ENCODE measurements around the gene SECISBP2.
"Not testable (repeated sequence)": the region's sequence is repeated elsewhere in the genome, so short reads cannot be mapped to it uniquely, and the experiment has no call there.

Gene SECISBP2

GRCh38 chr9:89318123-89319014 lies at the start of gene SECISBP2:
Gene SECISBP2 (plus strand): TSS chr9:89318500. CDS start chr9:89318577, 77 bp downstream.
- peak; percentile 93 for DNase-seq (ENCODE audit: low spot score)

- DNase-seq (ENCODE audit: low spot score) = no peak
Measured at GRCh38 chr9:89273528-89274279, 44.6 kb upstream of the SECISBP2 start.

- no peak for DNase-seq (ENCODE audit: low spot score)
Measured at GRCh38 chr9:89274838-89275237, 43.5 kb upstream of the SECISBP2 start.

GRCh38 chr9:89276040-89276439 lies 42.3 kb upstream of the SECISBP2 start:
- not testable (repeated sequence) for DNase-seq (ENCODE audit: low spot score)

- DNase-seq (ENCODE audit: low spot score) = no peak
Measured at GRCh38 chr9:89277043-89277442, 41.3 kb upstream of the SECISBP2 start.

- no peak for DNase-seq (ENCODE audit: low spot score)
Measured at GRCh38 chr9:89277454-89277853, 40.8 kb upstream of the SECISBP2 start.

- no peak for DNase-seq (ENCODE audit: low spot score)
Measured at GRCh38 chr9:89278551-89278950, 39.7 kb upstream of the SECISBP2 start.

- DNase-seq (ENCODE audit: low spot score) = peak; percentile 40
Measured at GRCh38 chr9:89278997-89279739, 39.1 kb upstream of the SECISBP2 start.

GRCh38 chr9:89281106-89281505 lies 37.2 kb upstream of the SECISBP2 start:
- no peak for DNase-seq (ENCODE audit: low spot score)

GRCh38 chr9:89282248-89282968 lies 35.9 kb upstream of the SECISBP2 start:
- not testable (repeated sequence) for DNase-seq (ENCODE audit: low spot score)

- DNase-seq (ENCODE audit: low spot score) = no peak
Measured at GRCh38 chr9:89284076-89284475, 34.2 kb upstream of the SECISBP2 start.

GRCh38 chr9:89291741-89292140 lies 26.6 kb upstream of the SECISBP2 start:
- no peak for DNase-seq (ENCODE audit: low spot score)

- DNase-seq (ENCODE audit: low spot score) = no peak
Measured at GRCh38 chr9:89293014-89293413, 25.3 kb upstream of the SECISBP2 start.

GRCh38 chr9:89295400-89295799 lies 22.9 kb upstream of the SECISBP2 start:
- DNase-seq (ENCODE audit: low spot score) = no peak

GRCh38 chr9:89301996-89302395 lies 16.3 kb upstream of the SECISBP2 start:
- not testable (repeated sequence) for DNase-seq (ENCODE audit: low spot score)

- DNase-seq (ENCODE audit: low spot score) = no peak
Measured at GRCh38 chr9:89304020-89304833, 14.1 kb upstream of the SECISBP2 start.

GRCh38 chr9:89304834-89305188 lies 13.5 kb upstream of the SECISBP2 start:
- DNase-seq (ENCODE audit: low spot score) = no peak

GRCh38 chr9:89305868-89306267 lies 12.4 kb upstream of the SECISBP2 start:
- DNase-seq (ENCODE audit: low spot score) = no peak

- no peak for DNase-seq (ENCODE audit: low spot score)
Measured at GRCh38 chr9:89309166-89309565, 9.1 kb upstream of the SECISBP2 start.

- DNase-seq (ENCODE audit: low spot score) = no peak
Measured at GRCh38 chr9:89309608-89310474, 8.5 kb upstream of the SECISBP2 start.
